K562 (cell line): ENCODE data around the gene PPP2R5A. TPM values are rescaled to one million over a fixed set of nuclear protein-coding genes. Genes with fewer than 3 reads are reported as not detected.

Experiments
- E2F5 ChIP-seq: sonication (generic); formaldehyde crosslinking; IDR thresholded peaks from 2 replicates; pipeline ENCODE4 v1.8.0; 2022; ENCODE audit warnings: mild to moderate bottlenecking, missing genetic modification reagents
- ETV5 ChIP-seq: sonication (generic); formaldehyde crosslinking; IDR thresholded peaks from 2 replicates; pipeline ENCODE4 v1.4.0; 2020; ENCODE audit warnings: low read depth, mild to moderate bottlenecking, missing genetic modification reagents
- EZH2 ChIP-seq: IDR thresholded peaks from 2 replicates; pipeline ENCODE4 v1.6.1; 2012; ENCODE audit warnings: low read depth, mild to moderate bottlenecking, inconsistent platforms, low read length, borderline replicate concordance
- GATAD2A ChIP-seq: fragments of 450-650 bp; IDR thresholded peaks from 2 replicates; pipeline ENCODE4 v1.6.1; 2017
- HSF4 ChIP-seq: fragments of 250-450 bp; sonication (Bioruptor Pico); IDR thresholded peaks from 2 replicates; pipeline ENCODE4 v2.1.2; 2022; ENCODE audit warnings: mild to moderate bottlenecking, moderate library complexity, borderline replicate concordance
- IFI16 ChIP-seq: fragments of 250-450 bp; sonication (Bioruptor Pico); IDR thresholded peaks from 2 replicates; pipeline ENCODE4 v2.1.2; 2022; ENCODE audit warnings: mild to moderate bottlenecking, inconsistent platforms
- LEF1 ChIP-seq: fragments of 450-650 bp; IDR thresholded peaks from 2 replicates; pipeline ENCODE4 v1.6.1; 2016; ENCODE audit warnings: mild to moderate bottlenecking
- MTA1 ChIP-seq: fragments of 450-650 bp; IDR thresholded peaks from 2 replicates; pipeline ENCODE4 v1.6.1; 2017; ENCODE audit warnings: borderline replicate concordance
- MYC ChIP-seq, 2 experiments: fragments of 250-450 bp in 1 of 2; sonication (Bioruptor Pico) in 1 of 2; IDR thresholded peaks; 2 replicates each; pipeline versions ENCODE4 v1.5.1 to v1.6.1; 2012 to 2021; ENCODE audit warnings: low read depth in 2 of 2, borderline replicate concordance in 1 of 2, improper control_type of control experiment in 1 of 2, low read length in 1 of 2, mild to moderate bottlenecking in 1 of 2, moderate library complexity in 1 of 2
- NCOA6 ChIP-seq: fragments of 450-650 bp; IDR thresholded peaks from 2 replicates; pipeline ENCODE4 v1.6.1; 2017; ENCODE audit warnings: mild to moderate bottlenecking
- NONO ChIP-seq, 2 experiments: fragments of 200-400 bp in 1 of 2; fragments of 450-650 bp in 1 of 2; formaldehyde crosslinking in 1 of 2; IDR thresholded peaks; 2 replicates each; pipeline ENCODE4 v1.6.1; 2017; ENCODE audit warnings: low read depth in 2 of 2, mild to moderate bottlenecking in 2 of 2, moderate library complexity in 2 of 2, low read length in 1 of 2
- OTX1 ChIP-seq: fragments of 450-650 bp; formaldehyde crosslinking; IDR thresholded peaks from 2 replicates; pipeline ENCODE4 v1.4.0; 2022; ENCODE audit warnings: mild to moderate bottlenecking
- RBBP5 ChIP-seq: fragments of 200-600 bp; sonication (generic); IDR thresholded peaks from 2 replicates; pipeline ENCODE4 v1.6.1; 2012; ENCODE audit warnings: borderline replicate concordance, mild to moderate bottlenecking, low read length, control low read depth, inconsistent platforms; ENCODE audit not compliant: insufficient read depth, poor library complexity, severe bottlenecking
- TAF9B ChIP-seq: fragments of 450-650 bp; IDR thresholded peaks from 2 replicates; pipeline ENCODE4 v1.6.1; 2018; ENCODE audit warnings: mild to moderate bottlenecking; ENCODE audit not compliant: partially characterized antibody
- TEAD4 ChIP-seq, 2 experiments: sonication (generic) in 1 of 2; formaldehyde crosslinking in 1 of 2; IDR thresholded peaks; 2 replicates each; pipeline versions ENCODE4 v1.6.1 to v1.8.0; 2012 to 2022; ENCODE audit warnings: borderline replicate concordance in 1 of 2, inconsistent platforms in 1 of 2, low read length in 1 of 2, mild to moderate bottlenecking in 1 of 2, missing genetic modification reagents in 1 of 2
- ZFP91 ChIP-seq: sonication (generic); formaldehyde crosslinking; IDR thresholded peaks from 2 replicates; pipeline ENCODE4 v1.8.0; 2022; ENCODE audit warnings: mild to moderate bottlenecking, missing genetic modification reagents
- ZNF134 ChIP-seq: fragments of 250-450 bp; sonication (Bioruptor Pico); conservative IDR thresholded peaks from 2 replicates; pipeline ENCODE4 v1.4.0; 2020
- ZNF639 ChIP-seq, 2 experiments: fragments of 200-800 bp in 1 of 2; sonication (Bioruptor generic) in 1 of 2; sonication (generic) in 1 of 2; formaldehyde crosslinking in 1 of 2; IDR thresholded peaks in 1 of 2; conservative IDR thresholded peaks in 1 of 2; 2 replicates each; pipeline versions ENCODE4 v1.5.0 to v1.6.1; 2016 to 2020; ENCODE audit warnings: missing compliant biosample characterization in 1 of 2, missing genetic modification characterization in 1 of 2, missing genetic modification reagents in 1 of 2
- polyA plus RNA-seq, 8 experiments: library from polyadenylated mRNA; depleted of rRNA in 4 of 8; stranded (reverse) in 5 of 8; unstranded in 3 of 8; fragments of >200 nt; fragmentation: Nextera tagmentation in 2 of 8; fragmentation: Illumina TruSeq in 1 of 8; extraction: Ambion mirVana in 2 of 8; extraction: Trizol in 1 of 8; gene quantifications; 2 replicates each; pipeline versions ENCODE4 v1.2.1 to v1.2.3, GENCODE V29; 2011 to 2014; ENCODE audit warnings: inconsistent platforms in 1 of 8, missing spikeins in 1 of 8
- total RNA-seq, 7 experiments: library from RNA; depleted of rRNA in 6 of 7; stranded (reverse); fragments of >200 nt in 6 of 7; fragmentation: Illumina TruSeq in 2 of 7; extraction: Trizol in 2 of 7; gene quantifications; 2 replicates each; pipeline versions ENCODE4 v1.2.1 to v1.2.3, GENCODE V29; 2011 to 2021; ENCODE audit warnings: low replicate concordance in 1 of 7
- TF ChIP-seq, protein P1 (sequence below): fragments of 450-650 bp; formaldehyde crosslinking; IDR thresholded peaks from 2 replicates; pipeline ENCODE4 v1.4.0; 2020; ENCODE audit warnings: mild to moderate bottlenecking, moderate library complexity
- TF ChIP-seq, protein P2 (sequence below): sonication (generic); formaldehyde crosslinking; IDR thresholded peaks from 2 replicates; pipeline ENCODE4 v1.9.0; 2022; ENCODE audit warnings: mild to moderate bottlenecking, missing genetic modification reagents
- TF ChIP-seq, protein P3 (sequence below): fragments of 450-650 bp; formaldehyde crosslinking; IDR thresholded peaks from 2 replicates; pipeline ENCODE4 v1.4.0; 2022; ENCODE audit warnings: mild to moderate bottlenecking, moderate library complexity

Gene PPP2R5A
- total and polyA plus RNA-seq, 9 of the 15 experiments (the other 6 are each of a cell fraction or from before 2014, with no cell fraction given): 26.9 to 106 (median 64.3) TPM

- TF ChIP-seq ETV5 (CRISPR knock-in tag) (no peak), TEAD4 (IDR thresholded peaks at IDR 0.05; ENCODE audit: low read length) (no peak), TEAD4 (CRISPR knock-in tag; IDR thresholded peaks at IDR 0.05; ENCODE audit: borderline replicate concordance) (no peak), TAF9B (no peak), OTX1 (no peak), ZNF639 (CRISPR knock-in tag; conservative IDR thresholded peaks at IDR 0.05 in 1 of 2, IDR thresholded peaks at IDR 0.05 in 1 of 2) (no peak), LEF1 (no peak), EZH2 (no peak), RBBP5 (no peak), IFI16 (CRISPR knock-in tag) (no peak), HSF4 (CRISPR knock-in tag) (no peak), ZFP91 (CRISPR knock-in tag) (no peak), MYC (IDR thresholded peaks at IDR 0.05; ENCODE audit: low read depth, low read length) (no peak), MYC (CRISPR knock-in tag; IDR thresholded peaks at IDR 0.05; ENCODE audit: borderline replicate concordance, low read depth) (no peak), MTA1 (peak; percentile 86; the same call in 1 of the 2 replicates), ZNF134 (no peak), GATAD2A (no peak), NCOA6 (no peak), NONO (IDR thresholded peaks at IDR 0.05; ENCODE audit: low read depth in 2 of 2, low read length in 1 of 2) (no peak), E2F5 (no peak)
- TF ChIP-seq, protein P1, sequence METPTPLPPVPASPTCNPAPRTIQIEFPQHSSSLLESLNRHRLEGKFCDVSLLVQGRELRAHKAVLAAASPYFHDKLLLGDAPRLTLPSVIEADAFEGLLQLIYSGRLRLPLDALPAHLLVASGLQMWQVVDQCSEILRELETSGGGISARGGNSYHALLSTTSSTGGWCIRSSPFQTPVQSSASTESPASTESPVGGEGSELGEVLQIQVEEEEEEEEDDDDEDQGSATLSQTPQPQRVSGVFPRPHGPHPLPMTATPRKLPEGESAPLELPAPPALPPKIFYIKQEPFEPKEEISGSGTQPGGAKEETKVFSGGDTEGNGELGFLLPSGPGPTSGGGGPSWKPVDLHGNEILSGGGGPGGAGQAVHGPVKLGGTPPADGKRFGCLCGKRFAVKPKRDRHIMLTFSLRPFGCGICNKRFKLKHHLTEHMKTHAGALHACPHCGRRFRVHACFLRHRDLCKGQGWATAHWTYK: no peak
- TF ChIP-seq, protein P2, sequence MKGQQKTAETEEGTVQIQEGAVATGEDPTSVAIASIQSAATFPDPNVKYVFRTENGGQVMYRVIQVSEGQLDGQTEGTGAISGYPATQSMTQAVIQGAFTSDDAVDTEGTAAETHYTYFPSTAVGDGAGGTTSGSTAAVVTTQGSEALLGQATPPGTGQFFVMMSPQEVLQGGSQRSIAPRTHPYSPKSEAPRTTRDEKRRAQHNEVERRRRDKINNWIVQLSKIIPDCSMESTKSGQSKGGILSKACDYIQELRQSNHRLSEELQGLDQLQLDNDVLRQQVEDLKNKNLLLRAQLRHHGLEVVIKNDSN: no peak
- TF ChIP-seq, protein P3, sequence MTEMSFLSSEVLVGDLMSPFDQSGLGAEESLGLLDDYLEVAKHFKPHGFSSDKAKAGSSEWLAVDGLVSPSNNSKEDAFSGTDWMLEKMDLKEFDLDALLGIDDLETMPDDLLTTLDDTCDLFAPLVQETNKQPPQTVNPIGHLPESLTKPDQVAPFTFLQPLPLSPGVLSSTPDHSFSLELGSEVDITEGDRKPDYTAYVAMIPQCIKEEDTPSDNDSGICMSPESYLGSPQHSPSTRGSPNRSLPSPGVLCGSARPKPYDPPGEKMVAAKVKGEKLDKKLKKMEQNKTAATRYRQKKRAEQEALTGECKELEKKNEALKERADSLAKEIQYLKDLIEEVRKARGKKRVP (CRISPR knock-in tag): no peak
These were observed 111.4 kb downstream of the PPP2R5A start (continued) for GRCh38 chr1:212396638-212397037.
